NCI-H1092 treated with DMSO at 0.1 percent for 48 hours (cell line): Measurements from ENCODE around the gene IFT27.

Experiments
- DNase-seq: peaks from one replicate; lab custom pipeline; 2025; lab: John Stamatoyannopoulos, UW

Gene IFT27, protein sequence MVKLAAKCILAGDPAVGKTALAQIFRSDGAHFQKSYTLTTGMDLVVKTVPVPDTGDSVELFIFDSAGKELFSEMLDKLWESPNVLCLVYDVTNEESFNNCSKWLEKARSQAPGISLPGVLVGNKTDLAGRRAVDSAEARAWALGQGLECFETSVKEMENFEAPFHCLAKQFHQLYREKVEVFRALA

GRCh38 chr22:36775964-36776669 lies at the start of gene IFT27:
TSS of gene IFT27 (minus strand) at chr22:36776119. CDS start at chr22:36775707, 412 bp downstream.
- DNase-seq: peak; percentile 100

DNA sequence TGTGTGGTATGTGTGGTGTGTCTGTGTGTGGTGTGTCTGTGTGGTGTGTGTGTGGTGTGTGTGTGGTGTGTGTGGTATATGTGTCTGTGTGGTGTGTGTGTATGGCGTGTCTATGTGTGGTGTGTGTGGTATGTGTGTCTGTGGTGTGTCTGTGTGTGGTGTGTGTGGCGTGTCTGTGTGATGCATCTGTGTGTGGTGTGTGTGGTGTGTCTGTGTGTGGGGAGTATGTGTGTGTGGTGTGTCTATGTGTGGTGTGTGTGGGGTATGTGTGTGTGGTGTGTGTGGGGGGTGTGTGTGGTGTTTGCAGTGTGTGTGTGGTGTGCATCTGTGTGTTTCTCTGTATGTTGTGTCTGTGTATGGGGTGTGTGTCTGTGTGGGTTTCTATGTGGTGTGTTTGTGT lies 48.7 kb upstream of the IFT27 start:
- DNase-seq: no peak

DNA sequence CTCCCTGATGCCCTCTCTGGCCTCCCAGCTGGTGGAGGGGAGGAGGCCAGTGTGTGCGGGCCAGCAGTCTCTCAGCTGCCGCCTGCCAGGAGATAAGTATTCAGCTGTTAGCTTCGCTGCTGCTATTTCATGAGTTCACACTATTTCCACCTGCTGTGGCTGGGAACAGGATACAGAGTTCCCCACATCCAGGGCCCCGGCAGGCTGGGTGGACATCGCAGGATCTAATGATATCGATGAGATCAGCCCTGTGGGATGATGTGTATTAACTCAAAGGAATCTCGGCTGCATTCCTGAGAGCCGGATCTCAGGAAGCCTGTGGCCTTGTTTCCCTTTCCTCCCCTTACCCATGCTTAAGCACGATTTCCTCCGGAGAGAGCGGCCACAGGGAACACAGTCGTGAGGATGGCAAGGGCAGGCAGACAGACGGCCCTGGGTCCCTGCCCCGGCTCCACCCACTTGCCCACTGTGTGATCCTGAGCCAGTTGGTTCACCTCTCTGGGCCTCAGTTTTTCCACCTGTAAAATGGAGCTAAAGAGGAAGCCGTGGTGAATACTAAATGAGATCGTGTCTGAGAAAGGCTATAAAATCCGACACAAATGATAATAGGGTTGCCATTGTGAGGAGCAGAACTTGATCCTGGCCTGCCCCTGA lies 47.4 kb upstream of the IFT27 start:
- no peak for DNase-seq

- DNase-seq: no peak
These were observed 46.7 kb upstream of the IFT27 start for GRCh38 chr22:36822581-36822980.

GRCh38 chr22:36819112-36819511 lies 43.2 kb upstream of the IFT27 start:
- no peak for DNase-seq

DNA sequence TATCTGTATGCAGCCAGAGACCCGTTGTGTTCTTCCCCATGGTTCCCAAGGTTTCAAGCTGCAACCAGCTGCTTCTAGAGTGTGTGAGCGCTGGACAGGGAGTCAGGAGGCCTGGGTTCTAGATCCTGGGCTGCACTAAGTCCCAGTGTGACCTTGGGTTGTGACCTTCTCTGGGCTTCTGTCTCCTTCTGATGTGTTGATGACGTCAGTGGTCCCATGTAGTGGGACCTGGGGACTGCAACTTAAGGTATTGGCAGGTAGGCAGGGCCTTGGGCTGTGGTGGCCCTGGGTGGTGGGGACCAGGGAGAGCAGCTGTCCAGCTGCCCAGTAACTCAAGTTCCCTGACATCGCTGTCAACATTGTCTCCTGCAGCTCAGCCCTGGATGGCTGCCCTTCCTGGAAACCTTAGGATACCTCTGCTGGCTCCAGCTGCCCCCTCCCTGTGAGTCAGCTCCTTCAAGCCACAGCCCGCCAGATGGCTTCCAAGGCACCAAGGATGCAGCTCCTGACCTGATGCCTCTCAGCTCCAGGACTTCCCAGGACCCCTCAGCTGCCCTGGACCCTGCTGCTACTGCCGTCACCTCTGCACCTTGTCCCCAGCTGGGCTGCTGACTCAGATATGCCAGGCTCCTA lies 42.2 kb upstream of the IFT27 start:
- no peak for DNase-seq

DNA sequence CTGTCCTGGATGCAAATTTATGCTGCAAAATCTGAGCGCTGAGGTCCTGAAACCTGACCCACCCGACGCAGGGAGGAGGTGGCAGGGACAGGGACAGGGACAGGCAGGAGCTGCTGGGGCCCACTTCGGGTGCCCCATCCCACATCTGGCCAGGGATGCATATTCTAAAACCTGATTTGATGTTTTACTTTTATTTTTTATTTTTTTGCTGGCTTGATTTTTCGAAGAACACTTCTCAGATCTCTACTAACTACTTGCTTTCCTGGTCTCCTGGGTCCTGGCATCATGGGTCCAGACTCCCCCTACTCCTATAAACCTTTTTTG lies 41.6 kb upstream of the IFT27 start:
- DNase-seq: no peak

DNA sequence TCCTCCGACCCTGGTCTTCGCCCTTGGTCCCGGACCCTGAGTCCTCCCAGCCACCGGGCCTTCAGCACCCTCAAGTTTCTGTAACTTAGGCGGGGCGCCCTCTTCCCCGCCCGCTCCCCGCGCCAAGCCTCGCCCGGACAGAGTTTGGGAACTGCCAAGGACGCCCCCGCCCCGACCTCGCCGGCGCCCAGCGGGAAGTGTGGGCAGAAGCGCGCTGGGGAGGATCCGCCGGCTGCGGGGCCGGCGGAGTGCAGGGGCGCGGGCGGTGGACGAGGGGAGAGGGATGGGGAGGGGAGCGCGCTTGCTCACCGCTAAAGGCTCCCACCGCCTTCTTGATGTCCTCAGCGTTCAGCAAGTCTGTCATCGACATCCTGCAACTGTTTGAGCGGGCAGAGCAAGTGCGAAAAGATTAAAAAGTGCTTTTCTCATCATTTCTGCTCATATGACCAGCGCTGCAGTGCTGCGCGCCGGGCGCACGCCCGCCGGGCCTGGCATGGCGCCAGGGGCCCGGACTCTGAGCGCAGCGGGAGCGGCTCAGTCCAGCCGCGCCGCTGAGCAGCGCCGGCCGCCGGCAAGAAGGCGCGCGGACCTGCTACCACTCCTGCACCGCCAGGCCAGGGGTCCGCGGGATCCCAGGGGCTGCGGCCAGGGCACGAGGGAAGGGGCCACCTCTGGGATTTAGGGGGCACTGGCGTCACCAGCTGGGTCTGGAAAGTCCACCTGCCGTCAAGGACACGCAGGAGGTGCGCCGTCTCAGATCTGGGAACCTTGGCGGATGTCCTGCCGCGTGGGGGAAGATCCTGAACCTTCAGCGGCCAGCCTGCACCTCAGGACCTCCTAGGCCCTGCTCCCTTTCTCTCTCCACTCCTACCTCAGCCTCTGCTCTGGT lies 41.0 kb upstream of the IFT27 start, which contains the start of gene PVALB:
PVALB (minus strand) TSS at position 400 of the 889 bp plus-strand sequence; CDS start at position 370, 30 bp downstream.
- peak; percentile 27 for DNase-seq

- no peak for DNase-seq
These were observed 40.4 kb upstream of the IFT27 start for GRCh38 chr22:36816339-36816635.

DNA sequence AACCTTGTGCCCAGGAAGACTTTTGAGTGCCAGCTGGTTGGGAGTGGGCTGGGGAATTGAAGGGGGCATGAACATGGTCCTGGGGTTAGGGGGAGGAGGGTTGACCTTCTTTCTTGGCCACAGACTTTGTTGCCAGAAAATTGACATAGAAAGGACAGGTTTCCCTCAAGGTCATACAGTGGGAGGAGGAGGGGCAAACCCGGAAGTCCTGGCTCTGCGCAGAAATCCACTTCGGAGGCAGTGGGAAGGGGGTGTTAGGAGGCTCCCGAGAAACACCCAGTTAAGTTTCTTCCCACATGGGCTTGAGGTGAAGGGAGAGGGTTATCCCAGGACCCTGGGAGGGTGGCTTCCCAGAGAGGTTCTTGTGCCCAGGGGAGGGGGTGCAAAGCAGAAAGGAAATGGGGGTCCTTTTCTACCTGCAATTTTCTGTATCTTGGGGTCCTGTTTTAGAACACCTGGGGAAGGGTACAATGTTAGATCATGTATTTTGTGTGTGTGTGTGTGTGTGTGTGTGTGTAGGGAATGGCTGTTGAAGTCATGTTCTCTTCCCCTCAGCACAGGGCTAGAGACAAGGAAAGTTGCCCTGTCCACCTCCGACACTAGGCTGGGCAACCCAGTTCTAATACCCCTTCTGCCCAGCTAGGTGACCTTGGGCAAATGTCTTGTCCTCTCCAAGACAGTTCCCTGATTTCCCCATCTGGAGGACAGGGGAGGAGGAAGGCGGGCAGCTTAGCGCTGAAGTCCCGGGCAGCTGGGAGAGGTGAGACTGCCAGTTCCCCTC lies 39.8 kb upstream of the IFT27 start:
- no peak for DNase-seq

GRCh38 chr22:36814801-36815200 lies 38.9 kb upstream of the IFT27 start:
- no peak for DNase-seq

GRCh38 chr22:36811094-36811800 lies 35.3 kb upstream of the IFT27 start:
- no peak for DNase-seq

DNA sequence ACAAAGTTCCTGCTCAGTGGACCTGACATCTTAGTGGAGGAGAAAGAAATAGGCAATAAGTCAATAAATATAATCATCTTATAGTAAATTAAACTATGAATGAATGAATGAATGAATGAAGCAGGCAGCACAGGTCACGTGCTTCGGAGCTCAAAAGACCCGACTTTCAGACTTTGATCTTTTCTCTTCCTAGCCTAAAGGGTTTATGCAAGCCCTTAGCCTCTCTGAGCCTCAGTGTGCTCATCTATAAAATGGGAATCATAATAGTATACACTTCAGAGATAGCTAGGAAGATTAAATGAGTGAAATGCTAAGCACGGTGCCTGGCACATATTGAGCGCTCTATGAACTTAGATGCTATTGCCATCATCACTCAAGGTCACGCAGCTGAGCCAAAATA lies 33.4 kb upstream of the IFT27 start:
- DNase-seq: no peak

DNA sequence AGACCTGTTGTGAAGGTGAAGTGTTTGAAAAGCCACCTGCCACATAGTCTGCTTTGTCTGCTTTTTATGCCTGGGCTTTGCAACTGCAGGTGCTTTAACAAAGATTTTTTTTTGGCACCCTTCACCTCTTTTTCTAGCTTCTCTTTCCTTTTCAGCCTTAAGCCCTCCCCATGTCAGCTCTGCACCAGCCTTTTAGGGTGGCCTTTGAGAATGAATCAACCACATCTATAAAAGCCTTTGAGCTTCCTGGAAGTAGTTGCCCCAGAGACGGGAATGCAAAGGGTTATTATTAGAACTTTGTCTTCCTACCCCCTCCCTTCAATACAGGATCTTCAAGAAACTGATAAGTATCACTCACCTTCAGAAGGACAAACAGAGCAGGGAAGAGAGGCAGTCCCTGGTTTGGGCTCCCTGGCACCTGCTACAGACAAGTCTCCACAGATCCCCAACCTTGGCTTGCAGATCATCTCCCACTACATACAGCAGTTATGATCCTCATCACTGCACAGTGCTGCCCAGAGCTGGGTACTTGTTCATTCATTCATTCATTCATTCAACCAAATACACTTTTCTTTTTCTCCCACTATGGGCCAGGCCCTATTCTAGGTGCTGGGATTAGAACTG lies 32.9 kb upstream of the IFT27 start:
- peak; percentile 34 for DNase-seq

DNA sequence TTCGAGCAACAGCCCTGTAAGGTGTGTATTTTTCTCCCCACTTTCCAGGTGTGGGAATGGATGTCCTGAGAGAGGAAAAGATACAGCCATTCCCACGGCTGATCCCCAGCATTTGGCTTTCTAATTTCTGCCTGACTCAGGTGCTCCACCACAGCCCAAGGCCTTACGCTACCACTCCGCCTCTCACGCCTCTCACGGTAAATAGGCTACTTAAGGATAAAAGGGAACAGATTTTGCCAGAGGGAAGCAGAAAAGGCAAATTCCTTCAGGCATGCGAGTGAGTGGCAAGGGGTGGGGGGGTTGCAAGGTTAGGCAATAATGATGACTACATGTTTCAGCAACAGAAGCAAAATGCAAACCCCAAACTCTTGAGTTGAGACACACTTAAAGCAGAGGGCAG lies 31.7 kb upstream of the IFT27 start:
- DNase-seq: no peak

DNA sequence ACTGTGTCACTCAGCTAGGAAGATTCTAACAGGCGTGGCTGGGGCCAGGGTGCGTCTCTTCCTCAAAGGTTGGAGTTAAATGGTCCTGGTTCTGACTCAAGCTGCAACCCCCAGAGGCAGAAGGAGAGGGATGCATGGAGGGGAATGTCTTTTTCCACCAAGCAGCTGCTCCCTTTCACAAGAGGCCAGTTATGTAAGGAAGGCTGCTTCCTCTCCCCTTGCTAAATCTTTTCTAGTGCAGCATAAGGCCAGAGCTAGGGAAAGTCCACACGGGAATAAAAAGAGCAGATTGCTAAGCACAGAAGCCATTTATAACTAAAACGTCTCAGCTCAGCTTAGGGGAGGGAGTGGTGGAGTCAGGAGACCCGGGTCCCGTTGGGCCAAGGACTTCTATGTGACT lies 30.9 kb upstream of the IFT27 start:
- no peak for DNase-seq

- DNase-seq: no peak
These were observed 27.4 kb upstream of the IFT27 start for GRCh38 chr22:36803358-36803757.

- no peak for DNase-seq
These were observed 22.8 kb upstream of the IFT27 start for GRCh38 chr22:36798674-36799066.

- DNase-seq: no peak
These were observed 22.2 kb upstream of the IFT27 start for GRCh38 chr22:36797911-36798673.
